SK-N-SH (cell line): ENCODE data around the gene PPP1R14D. TPM values are rescaled to one million over a fixed set of nuclear protein-coding genes. Genes with fewer than 3 reads are reported as not detected.

Source experiments
- CTCF ChIA-PET: fragments of 300-600, 350-600 bp; formaldehyde crosslinking; extraction: SDS; loops from one replicate; lab custom pipeline; 2021; lab: Yijun Ruan, JAX
- POLR2A ChIA-PET: fragments of 350-600 bp; sonication (Branson Sonifier 250); formaldehyde crosslinking; extraction: SDS; loops from one replicate; lab custom pipeline; 2020; ENCODE audit warnings: antibody characterized with exemption, inconsistent platforms; lab: Yijun Ruan, JAX
- DNase-seq: peaks from one replicate; pipeline ENCODE4 v3.0.0; 2012
- H2AFZ ChIP-seq: fragments of 200-600 bp; sonication (generic); 2 replicates; pipeline ENCODE4 v1.8.1; 2016; ENCODE audit warnings: antibody characterized with exemption, mild to moderate bottlenecking, low read depth
- H3F3A ChIP-seq: fragments of 200-600 bp; sonication (generic); replicated peaks from 2 replicates; pipeline ENCODE3; 2016; ENCODE audit warnings: antibody characterized with exemption, mild to moderate bottlenecking; ENCODE audit not compliant: insufficient read depth
- H3K27ac ChIP-seq, 2 experiments: fragments of 200-500 bp in 1 of 2; fragments of 200-600 bp in 1 of 2; sonication (Bioruptor generic) in 1 of 2; sonication (generic), shearing (Covaris generic) in 1 of 2; 2 replicates each; pipeline versions ENCODE4 v1.5.1 to v1.6.1; 2014 to 2016; ENCODE audit warnings: low read depth in 2 of 2, inconsistent platforms in 1 of 2, low read length in 1 of 2, mild to moderate bottlenecking in 1 of 2, mixed read lengths in 1 of 2
- H3K27me3 ChIP-seq: fragments of 200-600 bp; sonication (generic), shearing (Covaris generic); 2 replicates; pipeline ENCODE4 v1.6.1; 2016; ENCODE audit warnings: mixed run types; ENCODE audit not compliant: insufficient read depth
- H3K36me3 ChIP-seq, 2 experiments: fragments of 200-500 bp in 1 of 2; fragments of 200-600 bp in 1 of 2; sonication (Bioruptor generic) in 1 of 2; sonication (generic) in 1 of 2; replicated peaks in 1 of 2; 2 replicates each; pipeline versions ENCODE3 to v1.5.1; 2014 to 2016; ENCODE audit warnings: low read length in 1 of 2, mild to moderate bottlenecking in 1 of 2; ENCODE audit not compliant: insufficient read depth in 2 of 2, control insufficient read depth in 1 of 2
- H3K4me1 ChIP-seq, 2 experiments: fragments of 200-500 bp in 1 of 2; fragments of 200-600 bp in 1 of 2; sonication (Bioruptor generic) in 1 of 2; sonication (generic), shearing (Covaris generic) in 1 of 2; 2 replicates each; pipeline versions ENCODE4 v1.5.1 to v1.6.1; 2014 to 2016; ENCODE audit warnings: low read depth in 1 of 2, low read length in 1 of 2, mixed run types in 1 of 2; ENCODE audit not compliant: insufficient read depth in 2 of 2, control insufficient read depth in 1 of 2
- H3K4me2 ChIP-seq: fragments of 200-600 bp; sonication (generic), shearing (Covaris generic); 2 replicates; pipeline ENCODE4 v1.6.1; 2017; ENCODE audit warnings: mixed run types
- H3K4me3 ChIP-seq, 2 experiments: fragments of 200-500 bp in 1 of 2; fragments of 200-600 bp in 1 of 2; sonication (Bioruptor generic) in 1 of 2; sonication (generic), shearing (Covaris generic) in 1 of 2; 2 replicates each; pipeline versions ENCODE4 v1.5.1 to v1.8.1; 2014 to 2016; ENCODE audit warnings: low read depth in 2 of 2, inconsistent platforms in 1 of 2, low read length in 1 of 2, mild to moderate bottlenecking in 1 of 2, mixed read lengths in 1 of 2, moderate library complexity in 1 of 2
- H3K79me2 ChIP-seq: fragments of 200-600 bp; sonication (generic); 2 replicates; pipeline ENCODE4 v1.8.1; 2017; ENCODE audit warnings: mild to moderate bottlenecking; ENCODE audit not compliant: insufficient read depth
- H3K9ac ChIP-seq: fragments of 200-600 bp; sonication (generic); 2 replicates; pipeline ENCODE4 v1.6.1; 2017; ENCODE audit warnings: mixed run types
- H3K9me2 ChIP-seq: fragments of 200-600 bp; sonication (generic); 2 replicates; pipeline ENCODE4 v1.6.1; 2017; ENCODE audit warnings: mixed run types
- H3K9me3 ChIP-seq: fragments of 200-600 bp; sonication (generic); 2 replicates; pipeline ENCODE4 v1.6.1; 2017; ENCODE audit warnings: mixed run types, mild to moderate bottlenecking, moderate library complexity
- H4K20me1 ChIP-seq: fragments of 200-600 bp; sonication (generic); 2 replicates; pipeline ENCODE4 v1.6.1; 2017; ENCODE audit warnings: mild to moderate bottlenecking, mixed run types; ENCODE audit not compliant: insufficient read depth
- CHD2 ChIP-seq: fragments of 150-350 bp; IDR thresholded peaks from 2 replicates; pipeline ENCODE4 v1.6.1; 2018; ENCODE audit warnings: low read length; ENCODE audit not compliant: partially characterized antibody
- ELF1 ChIP-seq: IDR thresholded peaks from 2 replicates; pipeline ENCODE4 v1.4.0; 2012
- EP300 ChIP-seq, 2 experiments: IDR thresholded peaks; 2 replicates each; pipeline versions ENCODE4 v1.4.0 to v1.6.1; 2012; ENCODE audit warnings: borderline replicate concordance in 1 of 2, low read depth in 1 of 2, low read length in 1 of 2
- EZH2phosphoT487 ChIP-seq: fragments of 200-600 bp; sonication (generic); IDR thresholded peaks from 2 replicates; pipeline ENCODE4 v1.6.1; 2017; ENCODE audit warnings: low read depth, mixed run types, mild to moderate bottlenecking, antibody characterized with exemption, moderate library complexity, borderline replicate concordance
- FOXJ3 ChIP-seq: sonication (generic); formaldehyde crosslinking; IDR thresholded peaks from 2 replicates; pipeline ENCODE4 v1.5.1; 2020; ENCODE audit warnings: mild to moderate bottlenecking, missing genetic modification reagents
- FOXM1 ChIP-seq: IDR thresholded peaks from 2 replicates; pipeline ENCODE4 v1.4.0; 2012; ENCODE audit warnings: low read depth, mild to moderate bottlenecking
- GABPA ChIP-seq: IDR thresholded peaks from 2 replicates; pipeline ENCODE4 v1.4.0; 2012; ENCODE audit warnings: low read depth, mild to moderate bottlenecking
- GATA2 ChIP-seq: sonication (generic); formaldehyde crosslinking; IDR thresholded peaks from 2 replicates; pipeline ENCODE4 v1.5.0; 2020; ENCODE audit warnings: mild to moderate bottlenecking, missing genetic modification reagents
- JUND ChIP-seq: IDR thresholded peaks from 2 replicates; pipeline ENCODE4 v1.4.0; 2012
- MXI1 ChIP-seq: IDR thresholded peaks from 2 replicates; pipeline ENCODE4 v1.6.1; 2012; ENCODE audit warnings: mild to moderate bottlenecking, low read depth, low read length, improper control_type of control experiment
- NFIC ChIP-seq: IDR thresholded peaks from 2 replicates; pipeline ENCODE4 v1.4.0; 2012; ENCODE audit warnings: borderline replicate concordance
- NRF1 ChIP-seq: IDR thresholded peaks from 2 replicates; pipeline ENCODE4 v1.6.1; 2012; ENCODE audit warnings: low read depth, mild to moderate bottlenecking, low read length
- POLR2AphosphoS5 ChIP-seq: IDR thresholded peaks from 2 replicates; pipeline ENCODE4 v1.6.1; 2012; ENCODE audit warnings: low read depth, low read length
- RAD21 ChIP-seq: IDR thresholded peaks from 2 replicates; pipeline ENCODE4 v1.6.1; 2012; ENCODE audit warnings: mild to moderate bottlenecking, low read length
- TAF1 ChIP-seq: IDR thresholded peaks from 2 replicates; pipeline ENCODE4 v1.6.1; 2012; ENCODE audit warnings: low read depth, mild to moderate bottlenecking, low read length, moderate library complexity, borderline replicate concordance
- TCF12 ChIP-seq: IDR thresholded peaks from 2 replicates; pipeline ENCODE4 v1.4.0; 2012
- YY1 ChIP-seq: IDR thresholded peaks from 2 replicates; pipeline ENCODE4 v1.4.0; 2012; ENCODE audit warnings: low read depth, mild to moderate bottlenecking
- WGBS: methylation state at CpG from one replicate; pipeline ENCODE4 v1.1.6; 2017; ENCODE audit warnings: low lambda C conversion rate; 5-methylcytosine and 5-hydroxymethylcytosine counted together
- polyA plus RNA-seq, 3 experiments: library from polyadenylated mRNA; depleted of rRNA; stranded (reverse); fragments of >200 nt; gene quantifications; 2 replicates each; pipeline ENCODE4 v1.2.3, GENCODE V29; 2012
- TF ChIP-seq, protein P1 (sequence below): IDR thresholded peaks from 2 replicates; pipeline ENCODE4 v1.4.0; 2012; ENCODE audit warnings: low read depth, borderline replicate concordance
- TF ChIP-seq, protein P2 (sequence below): fragments of 200-600 bp; sonication (generic); IDR thresholded peaks from 2 replicates; pipeline ENCODE4 v1.6.1; 2017; ENCODE audit warnings: antibody characterized with exemption, mild to moderate bottlenecking, moderate library complexity
- TF ChIP-seq, protein P3 (sequence below): IDR thresholded peaks from 2 replicates; pipeline ENCODE4 v1.4.0; 2012; ENCODE audit warnings: low read depth, borderline replicate concordance
- TF ChIP-seq, protein P4 (sequence below): fragments of 150-350 bp; IDR thresholded peaks from 2 replicates; pipeline ENCODE4 v1.6.1; 2017; ENCODE audit warnings: antibody characterized with exemption, low read length, low read depth, borderline replicate concordance

PPP1R14D gene
- polyA plus RNA-seq, 1 of the 3 experiments (the other 2 are of a cell fraction), result not detected

DNA sequence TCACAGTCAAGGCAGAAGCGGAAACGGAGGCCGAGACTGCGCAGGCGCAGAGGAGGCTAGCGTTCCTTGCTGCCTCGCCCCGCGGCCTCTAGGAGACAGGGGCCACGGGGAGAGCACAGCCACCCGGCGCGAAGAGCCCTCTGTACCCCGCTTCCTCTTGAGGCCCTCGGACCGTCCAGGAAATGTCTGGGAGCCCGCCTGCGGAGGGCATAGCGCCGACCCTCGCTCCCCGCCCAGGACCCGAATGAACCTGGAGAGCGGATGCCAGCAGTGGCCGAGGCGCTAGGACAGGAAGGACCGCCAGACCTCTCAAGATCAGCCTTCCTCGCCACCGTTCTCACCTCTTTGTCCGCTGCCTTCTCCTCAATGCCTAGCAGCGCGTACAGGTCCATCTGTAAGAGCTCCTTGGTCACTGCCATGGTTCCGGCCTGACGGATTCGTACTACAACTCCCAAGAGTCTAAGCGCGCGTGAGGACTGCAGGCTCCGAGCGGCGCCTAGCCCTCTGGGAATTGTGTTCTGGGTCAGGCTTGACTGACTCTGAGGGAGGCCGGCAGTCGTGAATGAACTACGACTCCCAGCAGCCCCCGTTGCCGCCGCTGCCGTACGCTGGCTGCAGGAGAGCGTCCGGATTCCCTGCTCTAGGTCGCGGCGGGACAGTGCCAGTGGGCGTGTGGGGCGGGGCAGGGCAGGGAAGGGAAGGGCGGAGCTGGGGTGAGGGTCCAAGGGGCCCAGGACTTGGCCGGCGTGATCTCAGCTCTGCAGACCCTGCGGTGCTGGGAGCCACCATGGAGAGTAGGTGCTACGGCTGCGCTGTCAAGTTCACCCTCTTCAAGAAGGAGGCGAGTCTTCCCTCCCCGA lies 21.2 kb downstream of the PPP1R14D start, which contains the start of the genes DNAJC17 and ZFYVE19:
TSS of gene DNAJC17 (minus strand) at position 446 of the 860 bp plus-strand sequence. CDS start at position 419, 27 bp downstream.
TSS of gene ZFYVE19 (plus strand) at position 62 of the 860 bp plus-strand sequence. CDS start at position 563, 501 bp downstream.
- DNase-seq, result peak; percentile 92
- Histone ChIP-seq H3K9me3 (no peaks in the 10 kb centered on the region), H4K20me1 (no peaks in the 10 kb centered on the region), H2AFZ (peak within 1 kb of the TSS; percentile 99), H3K4me3 (peak within 1 kb of the TSS; percentile 94 to 98), H3K27ac (peak within 1 kb of the TSS; percentile 75 to 95), H3K79me2 (peaks cover 63% of the 10 kb centered on the region), H3K9me2 (no peaks in the 10 kb centered on the region)
- CTCF ChIA-PET, result interaction anchor here (0.5 to 2.9 kb wide), 6 partner anchors 25 to 128 kb away, joined by 3 to 11 read pairs (median 4); no protein-coding TSS in a partner anchor
- TF ChIP-seq CHD2 (peak; percentile 87), RAD21 (no peak), NRF1 (peak; percentile 77), POLR2AphosphoS5 (peak; percentile 63; the same call in 1 of the 2 replicates), TAF1 (no peak; the same call in 1 of the 2 replicates), YY1 (peak; percentile 84), GABPA (peak; percentile 42; the same call in 1 of the 2 replicates), MXI1 (peak; percentile 55; the same call in 1 of the 2 replicates), GATA2 (CRISPR knock-in tag) (no peak), FOXJ3 (CRISPR knock-in tag) (no peak), NFIC (no peak), EZH2phosphoT487 (no peak), EP300 (IDR thresholded peaks at IDR 0.05; ENCODE audit: borderline replicate concordance in 1 of 2, low read depth in 1 of 2, low read length in 1 of 2) (no peak), TCF12 (no peak), FOXM1 (no peak), JUND (no peak), ELF1 (peak; percentile 85)
- TF ChIP-seq, protein P1, sequence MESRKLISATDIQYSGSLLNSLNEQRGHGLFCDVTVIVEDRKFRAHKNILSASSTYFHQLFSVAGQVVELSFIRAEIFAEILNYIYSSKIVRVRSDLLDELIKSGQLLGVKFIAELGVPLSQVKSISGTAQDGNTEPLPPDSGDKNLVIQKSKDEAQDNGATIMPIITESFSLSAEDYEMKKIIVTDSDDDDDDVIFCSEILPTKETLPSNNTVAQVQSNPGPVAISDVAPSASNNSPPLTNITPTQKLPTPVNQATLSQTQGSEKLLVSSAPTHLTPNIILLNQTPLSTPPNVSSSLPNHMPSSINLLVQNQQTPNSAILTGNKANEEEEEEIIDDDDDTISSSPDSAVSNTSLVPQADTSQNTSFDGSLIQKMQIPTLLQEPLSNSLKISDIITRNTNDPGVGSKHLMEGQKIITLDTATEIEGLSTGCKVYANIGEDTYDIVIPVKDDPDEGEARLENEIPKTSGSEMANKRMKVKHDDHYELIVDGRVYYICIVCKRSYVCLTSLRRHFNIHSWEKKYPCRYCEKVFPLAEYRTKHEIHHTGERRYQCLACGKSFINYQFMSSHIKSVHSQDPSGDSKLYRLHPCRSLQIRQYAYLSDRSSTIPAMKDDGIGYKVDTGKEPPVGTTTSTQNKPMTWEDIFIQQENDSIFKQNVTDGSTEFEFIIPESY, result peak; percentile 72; the same call in 1 of the 2 replicates
- TF ChIP-seq, protein P2, sequence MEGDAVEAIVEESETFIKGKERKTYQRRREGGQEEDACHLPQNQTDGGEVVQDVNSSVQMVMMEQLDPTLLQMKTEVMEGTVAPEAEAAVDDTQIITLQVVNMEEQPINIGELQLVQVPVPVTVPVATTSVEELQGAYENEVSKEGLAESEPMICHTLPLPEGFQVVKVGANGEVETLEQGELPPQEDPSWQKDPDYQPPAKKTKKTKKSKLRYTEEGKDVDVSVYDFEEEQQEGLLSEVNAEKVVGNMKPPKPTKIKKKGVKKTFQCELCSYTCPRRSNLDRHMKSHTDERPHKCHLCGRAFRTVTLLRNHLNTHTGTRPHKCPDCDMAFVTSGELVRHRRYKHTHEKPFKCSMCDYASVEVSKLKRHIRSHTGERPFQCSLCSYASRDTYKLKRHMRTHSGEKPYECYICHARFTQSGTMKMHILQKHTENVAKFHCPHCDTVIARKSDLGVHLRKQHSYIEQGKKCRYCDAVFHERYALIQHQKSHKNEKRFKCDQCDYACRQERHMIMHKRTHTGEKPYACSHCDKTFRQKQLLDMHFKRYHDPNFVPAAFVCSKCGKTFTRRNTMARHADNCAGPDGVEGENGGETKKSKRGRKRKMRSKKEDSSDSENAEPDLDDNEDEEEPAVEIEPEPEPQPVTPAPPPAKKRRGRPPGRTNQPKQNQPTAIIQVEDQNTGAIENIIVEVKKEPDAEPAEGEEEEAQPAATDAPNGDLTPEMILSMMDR, result no peak
- TF ChIP-seq, protein P3, sequence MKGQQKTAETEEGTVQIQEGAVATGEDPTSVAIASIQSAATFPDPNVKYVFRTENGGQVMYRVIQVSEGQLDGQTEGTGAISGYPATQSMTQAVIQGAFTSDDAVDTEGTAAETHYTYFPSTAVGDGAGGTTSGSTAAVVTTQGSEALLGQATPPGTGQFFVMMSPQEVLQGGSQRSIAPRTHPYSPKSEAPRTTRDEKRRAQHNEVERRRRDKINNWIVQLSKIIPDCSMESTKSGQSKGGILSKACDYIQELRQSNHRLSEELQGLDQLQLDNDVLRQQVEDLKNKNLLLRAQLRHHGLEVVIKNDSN, result no peak
- TF ChIP-seq, protein P4, sequence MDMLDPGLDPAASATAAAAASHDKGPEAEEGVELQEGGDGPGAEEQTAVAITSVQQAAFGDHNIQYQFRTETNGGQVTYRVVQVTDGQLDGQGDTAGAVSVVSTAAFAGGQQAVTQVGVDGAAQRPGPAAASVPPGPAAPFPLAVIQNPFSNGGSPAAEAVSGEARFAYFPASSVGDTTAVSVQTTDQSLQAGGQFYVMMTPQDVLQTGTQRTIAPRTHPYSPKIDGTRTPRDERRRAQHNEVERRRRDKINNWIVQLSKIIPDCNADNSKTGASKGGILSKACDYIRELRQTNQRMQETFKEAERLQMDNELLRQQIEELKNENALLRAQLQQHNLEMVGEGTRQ, result no peak
- TF ChIP-seq, all 33 proteins: peak for 8
- H3K27me3 ChIP-seq, result no peaks in the 10 kb centered on the region
- WGBS, result 0% methylated on average over 30 of the region's 64 CpGs
- H3F3A ChIP-seq, result no peaks in the 10 kb centered on the region
- POLR2A ChIA-PET, result interaction anchor here (0.6 to 1.1 kb wide), 3 partner anchors 25 to 484 kb away, joined by 3 read pairs; partner anchors contain the start of gene VPS18
- peaks cover 4 to 15% of the 10 kb centered on the region in 2 experiments; a peak in 1 of 4 replicates for H3K4me1 ChIP-seq
- H3K9ac ChIP-seq, result peak within 1 kb of the TSS; percentile 82
- peak within 1 kb of the TSS; percentile 96 for H3K4me2 ChIP-seq
- peaks cover 18 to 23% of the 10 kb centered on the region in 2 experiments for H3K36me3 ChIP-seq
